ENCODE results near the gene AGRN. TPM values are rescaled to one million over a fixed set of nuclear protein-coding genes. Genes with fewer than 3 reads are reported as not detected.

The AGRN gene
- total RNA-seq, 1 experiment from 2014 or later = 446 TPM

- no peak for TF ChIP-seq CTCF (IDR thresholded peaks at IDR 0.05; ENCODE audit: unreplicated experiment)
- Mint-ChIP-seq H3K9me3 (ENCODE audit: low read depth, unreplicated experiment) (no peaks in the 10 kb centered on the region), H3K4me1 (ENCODE audit: low read depth, unreplicated experiment) (no peaks in the 10 kb centered on the region), H3K36me3 (ENCODE audit: insufficient read depth, unreplicated experiment) (peaks cover 42% of the 10 kb centered on the region), H3K27me3 (ENCODE audit: unreplicated experiment) (no peaks in the 10 kb centered on the region), H3K4me3 (ENCODE audit: low read depth, unreplicated experiment) (no peak overlapping the region), H3K27ac (ENCODE audit: unreplicated experiment) (no peak overlapping the region)
- BruUV-seq (replicated peaks) = no TSS peak
- DNase-seq = no peak
- intact Hi-C loops (cut with micrococcal nuclease; ENCODE audit: unreplicated experiment) = no loop called here
- CTCF ChIA-PET = no interaction called here
Observed at GRCh38 chr1:1083416-1084371, 63.8 kb downstream of the AGRN start.

- no peaks in the 10 kb centered on the region for H3K27me3 Mint-ChIP-seq (ENCODE audit: unreplicated experiment)
- H3K36me3 Mint-ChIP-seq (ENCODE audit: insufficient read depth, unreplicated experiment) = peaks cover 40% of the 10 kb centered on the region
- no peak overlapping the region for H3K27ac Mint-ChIP-seq (ENCODE audit: unreplicated experiment)
- TF ChIP-seq CTCF (IDR thresholded peaks at IDR 0.05; ENCODE audit: unreplicated experiment) = no peak
- BruUV-seq (replicated peaks) = no TSS peak
- no peak for DNase-seq
- no peaks in the 10 kb centered on the region for H3K4me1 Mint-ChIP-seq (ENCODE audit: low read depth, unreplicated experiment)
- CTCF ChIA-PET = no interaction called here
- intact Hi-C loops (cut with micrococcal nuclease; ENCODE audit: unreplicated experiment) = no loop called here
- no peak overlapping the region for H3K4me3 Mint-ChIP-seq (ENCODE audit: low read depth, unreplicated experiment)
- H3K9me3 Mint-ChIP-seq (ENCODE audit: low read depth, unreplicated experiment) = no peaks in the 10 kb centered on the region
Observed at GRCh38 chr1:1084372-1085170, 64.7 kb downstream of the AGRN start.

- BruUV-seq (replicated peaks) = no TSS peak
- DNase-seq = no peak
- Mint-ChIP-seq H3K9me3 (ENCODE audit: low read depth, unreplicated experiment) (no peaks in the 10 kb centered on the region), H3K36me3 (ENCODE audit: insufficient read depth, unreplicated experiment) (peaks cover 40% of the 10 kb centered on the region), H3K4me1 (ENCODE audit: low read depth, unreplicated experiment) (no peaks in the 10 kb centered on the region), H3K27me3 (ENCODE audit: unreplicated experiment) (no peaks in the 10 kb centered on the region), H3K4me3 (ENCODE audit: low read depth, unreplicated experiment) (no peak overlapping the region), H3K27ac (ENCODE audit: unreplicated experiment) (no peak overlapping the region)
- CTCF ChIA-PET = no interaction called here
- no peak for TF ChIP-seq CTCF (IDR thresholded peaks at IDR 0.05; ENCODE audit: unreplicated experiment)
- intact Hi-C loops (cut with micrococcal nuclease; ENCODE audit: unreplicated experiment) = no loop called here
Observed at GRCh38 chr1:1085171-1085841, 65.4 kb downstream of the AGRN start.
